ENCODE results near the gene WDR82. TPM values are rescaled to one million over a fixed set of nuclear protein-coding genes. Genes with fewer than 3 reads are reported as not detected.

The WDR82 gene
- total and polyA plus RNA-seq, 2 donors from 2014 or later, result 20.9 to 75.8 TPM

GRCh38 chr3:52242039-52242438 lies 36.4 kb downstream of the WDR82 start:
- H3K9me3 ChIP-seq (ENCODE audit: control insufficient read depth in 2 of 3, insufficient read depth in 1 of 3, low read length in 3 of 3), result no peaks in the 10 kb centered on the region
- no peaks in the 10 kb centered on the region for H3K27me3 ChIP-seq (ENCODE audit: control insufficient read depth, insufficient read depth, low read length)
- H3K36me3 ChIP-seq (ENCODE audit: control insufficient read depth in 2 of 3, insufficient read depth in 3 of 3, low read length in 3 of 3), result no peaks in the 10 kb centered on the region
- H3K9ac ChIP-seq (ENCODE audit: low read length in 3 of 3), result no peak overlapping the region
- DNase-seq (no peak), FAIRE-seq (no peak)
- no peak overlapping the region for H3K4me3 ChIP-seq (ENCODE audit: low read length in 3 of 3)
- peaks cover 3 to 27% (median 13%) of the 10 kb centered on the region in 3 donors for H3K4me1 ChIP-seq (ENCODE audit: control insufficient read depth in 2 of 3, insufficient read depth in 2 of 3, low read depth in 1 of 3, low read length in 3 of 3)
- intact Hi-C loops (cut with DNase I), result no loop called here
- TF ChIP-seq CTCF (IDR thresholded peaks at IDR 0.05; ENCODE audit: borderline replicate concordance, extremely low read depth, insufficient read depth), result no peak
- H3K27ac ChIP-seq (ENCODE audit: low read depth in 2 of 2, low read length in 2 of 2), result no peak overlapping the region

- DNase-seq (no peak), FAIRE-seq (no peak)
- H3K9ac ChIP-seq (ENCODE audit: low read length in 3 of 3), result no peak overlapping the region
- no peak overlapping the region for H3K4me3 ChIP-seq (ENCODE audit: low read length in 3 of 3)
- H3K36me3 ChIP-seq (ENCODE audit: control insufficient read depth in 2 of 3, insufficient read depth in 3 of 3, low read length in 3 of 3), result no peaks in the 10 kb centered on the region
- no peak overlapping the region for H3K27ac ChIP-seq (ENCODE audit: low read depth in 2 of 2, low read length in 2 of 2)
- H3K27me3 ChIP-seq (ENCODE audit: control insufficient read depth, insufficient read depth, low read length), result no peaks in the 10 kb centered on the region
- intact Hi-C loops (cut with DNase I), result no loop called here
- no peak for TF ChIP-seq CTCF (IDR thresholded peaks at IDR 0.05; ENCODE audit: borderline replicate concordance, extremely low read depth, insufficient read depth)
- peaks cover 3 to 31% (median 13%) of the 10 kb centered on the region in 3 donors for H3K4me1 ChIP-seq (ENCODE audit: control insufficient read depth in 2 of 3, insufficient read depth in 2 of 3, low read depth in 1 of 3, low read length in 3 of 3)
- H3K9me3 ChIP-seq (ENCODE audit: control insufficient read depth in 2 of 3, insufficient read depth in 1 of 3, low read length in 3 of 3), result no peaks in the 10 kb centered on the region
These were observed 37.5 kb downstream of the WDR82 start for GRCh38 chr3:52240886-52241370.

- Histone ChIP-seq H3K4me3 (ENCODE audit: low read length in 3 of 3) (peak overlapping the region in 2 of 3 donors; percentile 8 to 97), H3K27me3 (ENCODE audit: control insufficient read depth, insufficient read depth, low read length) (no peaks in the 10 kb centered on the region), H3K36me3 (ENCODE audit: control insufficient read depth in 2 of 3, insufficient read depth in 3 of 3, low read length in 3 of 3) (no peaks in the 10 kb centered on the region), H3K27ac (ENCODE audit: low read depth in 2 of 2, low read length in 2 of 2) (no peak overlapping the region), H3K9ac (ENCODE audit: low read length in 3 of 3) (no peak overlapping the region), H3K4me1 (ENCODE audit: control insufficient read depth in 2 of 3, insufficient read depth in 2 of 3, low read depth in 1 of 3, low read length in 3 of 3) (peaks cover 3 to 31% (median 13%) of the 10 kb centered on the region in 3 donors), H3K9me3 (ENCODE audit: control insufficient read depth in 2 of 3, insufficient read depth in 1 of 3, low read length in 3 of 3) (no peaks in the 10 kb centered on the region)
- intact Hi-C loops (cut with DNase I), result no loop called here
- DNase-seq (peak in 2 of 5 donors; percentile 30 to 55), FAIRE-seq (no peak)
- no peak for TF ChIP-seq CTCF (IDR thresholded peaks at IDR 0.05; ENCODE audit: borderline replicate concordance, extremely low read depth, insufficient read depth)
These were observed 38.2 kb downstream of the WDR82 start for GRCh38 chr3:52240059-52240885.

All from kidney (tissue), 14 donors.